ENCODE measurements around the gene PLTP. TPM values are rescaled to one million over a fixed set of nuclear protein-coding genes. Genes with fewer than 3 reads are reported as not detected.
A peak's percentile ranks its signal among the peaks of the same experiment; 100 is the strongest.

The PLTP gene
- total and polyA plus RNA-seq, 2 donors (not counting 3 experiments of a cell fraction or from before 2014, with no cell fraction given), result 62.1 to 118 TPM

- dilution Hi-C loops (cut with MboI; ENCODE audit: extremely low pct_ligation_motif_present, low sequenced_read_pairs) (no loop called here), intact Hi-C loops (cut with micrococcal nuclease) (loop anchor here (1.0 to 2.0 kb wide), 5 partner anchors 38 to 111 kb away; partner anchors contain the start of genes ACOT8, ZNF335, ZSWIM1 and ZSWIM3)
- Histone ChIP-seq H3K27ac (ENCODE audit: insufficient read depth, low read depth, low read length) (peak overlapping the region; percentile 89), H3K9ac (replicated peaks; ENCODE audit: extremely low read depth, insufficient read depth, low read length) (peak overlapping the region; percentile 98), H3K9me1 (replicated peaks; ENCODE audit: control insufficient read depth, extremely low read depth, insufficient read depth, low read length) (no peaks in the 10 kb centered on the region), H3K4me2 (ENCODE audit: insufficient read depth, low read length) (peak overlapping the region; percentile 82), H3K4me3 (replicated peaks in 1 of 3; ENCODE audit: insufficient read depth in 1 of 3, low read depth in 1 of 3, low read length in 3 of 3) (peak overlapping the region; percentile 26 to 97 (median 84)), H4K20me1 (replicated peaks; ENCODE audit: control insufficient read depth, extremely low read depth, insufficient read depth, low read length) (no peaks in the 10 kb centered on the region), H2AFZ (ENCODE audit: low read depth, low read length) (no peak overlapping the region), H3K79me2 (ENCODE audit: control insufficient read depth, insufficient read depth, low read length) (peaks cover 20% of the 10 kb centered on the region), H3K27me3 (ENCODE audit: control insufficient read depth in 2 of 2, insufficient read depth in 2 of 2, low read length in 2 of 2) (no peaks in the 10 kb centered on the region), H3K4me1 (ENCODE audit: control insufficient read depth, extremely low read depth, insufficient read depth, low read length) (peaks cover 14% of the 10 kb centered on the region), H3K9me3 (replicated peaks; ENCODE audit: control insufficient read depth, insufficient read depth, low read length) (no peaks in the 10 kb centered on the region), H3K36me3 (ENCODE audit: control insufficient read depth in 2 of 2, extremely low read depth in 1 of 2, insufficient read depth in 2 of 2, low read length in 2 of 2) (peaks cover 3 to 13% of the 10 kb centered on the region in 2 experiments)
- DNase-seq (ENCODE audit: low read depth, low spot score) (no peak), FAIRE-seq (no peak)
- TF ChIP-seq FOS (IDR thresholded peaks at IDR 0.05; ENCODE audit: borderline replicate concordance, insufficient read depth, low read length) (no peak), POLR2A (IDR thresholded peaks at IDR 0.05; ENCODE audit: low read depth, low read length) (no peak), POLR2AphosphoS5 (IDR thresholded peaks at IDR 0.05; ENCODE audit: insufficient read depth, low read depth, low read length) (no peak), MAX (IDR thresholded peaks at IDR 0.05; ENCODE audit: insufficient read depth, insufficient read length) (no peak), GATA2 (IDR thresholded peaks at IDR 0.05; ENCODE audit: insufficient read depth, insufficient read length, low read depth, low read length) (no peak), JUN (IDR thresholded peaks at IDR 0.05; ENCODE audit: borderline replicate concordance, insufficient read depth, insufficient read length, low read depth) (no peak), CTCF (IDR thresholded peaks at IDR 0.05; ENCODE audit: extremely low read depth in 1 of 2, insufficient read depth in 1 of 2, low read depth in 1 of 2, low read length in 2 of 2) (no peak), MYC (IDR thresholded peaks at IDR 0.05; ENCODE audit: low read depth, low read length) (no peak), EZH2 (IDR thresholded peaks at IDR 0.05; ENCODE audit: borderline replicate concordance, low read depth, low read length, severe bottlenecking) (no peak)
- POLR2A ChIA-PET, result interaction anchor here (0.6 to 2.9 kb wide), 12 partner anchors 9 to 74 kb away, joined by 3 to 26 read pairs (median 8); partner anchors contain the start of genes CTSA, NEURL2, PLTP and ZSWIM1
- BruUV-seq (replicated peaks), result no TSS peak
- CTCF ChIA-PET, result interaction anchor here (0.8 to 4.9 kb wide), 13 partner anchors 8 to 110 kb away, joined by 3 to 50 read pairs (median 5); partner anchors contain the start of genes CTSA, NEURL2, PLTP and ZSWIM1
These were observed 22.2 kb upstream of the PLTP start for GRCh38 chr20:45934046-45934585.
